ENCODE measurements around the gene MAP3K7. TPM values are rescaled to one million over a fixed set of nuclear protein-coding genes. Genes with fewer than 3 reads are reported as not detected.
A peak's percentile ranks its signal among the peaks of the same experiment; 100 is the strongest.

Gene MAP3K7
- total and polyA plus RNA-seq, 2 of the 4 experiments (the other 2 are of a cell fraction), result 26.5 to 29.9 TPM

GRCh38 chr6:90610751-90611542 lies 24.1 kb upstream of the MAP3K7 start:
- ATAC-seq (ENCODE audit: low read depth), result peak; percentile 80
- POLR2A ChIA-PET (ENCODE audit: unreplicated experiment), result no interaction called here

More at GRCh38 chr6:90610751-90611542, 24.1 kb upstream of the MAP3K7 start:
- H3K4me1 ChIP-seq (ENCODE audit: control insufficient read depth, insufficient read depth, low read length), result peaks cover 5% of the 10 kb centered on the region
- no peak overlapping the region for H2BK20ac ChIP-seq (ENCODE audit: low read depth, low read length)
- intact Hi-C loops (cut with micrococcal nuclease) (no loop called here), dilution Hi-C loops (cut with HindIII; ENCODE audit: low sequenced_read_pairs, unreplicated experiment) (no loop called here), in situ Hi-C loops (cut with MboI; ENCODE audit: low sequenced_read_pairs) (no loop called here)
- no peak overlapping the region for H2AK9ac ChIP-seq (replicated peaks; ENCODE audit: low read depth, low read length, poor library complexity)
- H2BK5ac ChIP-seq (ENCODE audit: low read depth, low read length, poor library complexity, severe bottlenecking), result no peak overlapping the region
- H3K9ac ChIP-seq (ENCODE audit: low read depth, low read length), result no peak overlapping the region
- H3K4me3 ChIP-seq (ENCODE audit: insufficient read depth, low read depth, low read length), result peak overlapping the region; percentile 68
- no peak overlapping the region for H3K4ac ChIP-seq (ENCODE audit: low read depth, low read length)
- no peak overlapping the region for H4K8ac ChIP-seq (ENCODE audit: low read depth in 2 of 2, low read length in 2 of 2)
- peaks cover 31% of the 10 kb centered on the region for H3K27me3 ChIP-seq (ENCODE audit: control insufficient read depth, insufficient read depth, low read length)
- H3K14ac ChIP-seq (replicated peaks; ENCODE audit: low read depth, low read length), result no peak overlapping the region
- H4K20me1 ChIP-seq (ENCODE audit: insufficient read depth, low read length), result no peaks in the 10 kb centered on the region
- H2BK15ac ChIP-seq (ENCODE audit: low read depth, low read length), result no peak overlapping the region
- H4K5ac ChIP-seq (ENCODE audit: low read depth, low read length), result no peak overlapping the region
- no peak overlapping the region for H4K91ac ChIP-seq (ENCODE audit: insufficient read depth, low read depth, low read length)
- TF ChIP-seq RAD21 (IDR thresholded peaks at IDR 0.05; ENCODE audit: low read length), result no peak
- no peak for TF ChIP-seq POLR2A (IDR thresholded peaks at IDR 0.05; ENCODE audit: low read depth, low read length)
- no peak for TF ChIP-seq FOS (IDR thresholded peaks at IDR 0.05; ENCODE audit: low read depth, low read length)
- TF ChIP-seq USF2 (IDR thresholded peaks at IDR 0.05; ENCODE audit: low read depth, low read length), result no peak
- no peak for TF ChIP-seq CHD1 (IDR thresholded peaks at IDR 0.05; ENCODE audit: low read depth, low read length)
- TF ChIP-seq MAFK (IDR thresholded peaks at IDR 0.05; ENCODE audit: low read depth, low read length), result no peak
- no peak for TF ChIP-seq RCOR1 (IDR thresholded peaks at IDR 0.05; ENCODE audit: insufficient replicate concordance, low read length)
- no peak for TF ChIP-seq ELK1 (IDR thresholded peaks at IDR 0.05; ENCODE audit: borderline replicate concordance, low read depth, low read length)
- TF ChIP-seq BHLHE40 (IDR thresholded peaks at IDR 0.05; ENCODE audit: low read depth, low read length), result no peak
- no peak for TF ChIP-seq CEBPB (IDR thresholded peaks at IDR 0.05; ENCODE audit: low read depth, low read length)
- TF ChIP-seq SMC3 (IDR thresholded peaks at IDR 0.05; ENCODE audit: low read depth, low read length), result no peak
- TF ChIP-seq RFX5 (IDR thresholded peaks at IDR 0.05; ENCODE audit: low read depth, low read length), result no peak
- TF ChIP-seq MXI1 (IDR thresholded peaks at IDR 0.05; ENCODE audit: borderline replicate concordance, low read depth, low read length), result no peak
- no peak for TF ChIP-seq NFE2L2 (IDR thresholded peaks at IDR 0.05; ENCODE audit: low read depth, low read length)
- no peak for TF ChIP-seq CTCF (conservative IDR thresholded peaks at IDR 0.05; ENCODE audit: low read depth, low read length)
- TF ChIP-seq MAZ (IDR thresholded peaks at IDR 0.05; ENCODE audit: borderline replicate concordance, low read depth, low read length), result no peak
- H3K9me3 ChIP-seq (ENCODE audit: control insufficient read depth, insufficient read depth, low read length), result no peaks in the 10 kb centered on the region
- no peak overlapping the region for H3K23ac ChIP-seq (ENCODE audit: low read depth, low read length)
- H2BK120ac ChIP-seq (ENCODE audit: low read depth, low read length), result no peak overlapping the region
- H3K36me3 ChIP-seq (ENCODE audit: control insufficient read depth, insufficient read depth, low read length), result no peaks in the 10 kb centered on the region
- no peaks in the 10 kb centered on the region for H3K79me1 ChIP-seq (ENCODE audit: low read depth in 1 of 2, low read length in 2 of 2)
- no peak overlapping the region for H3K56ac ChIP-seq (ENCODE audit: extremely low read depth, insufficient read depth, low read length)
- H3K27ac ChIP-seq (ENCODE audit: insufficient read depth, low read length), result no peak overlapping the region
- DNase-seq, result peak; percentile 4
- no peak overlapping the region for H2AK5ac ChIP-seq (ENCODE audit: low read depth, low read length)
- CTCF ChIA-PET, result no interaction called here
- peak overlapping the region; percentile 90 for H2AFZ ChIP-seq (replicated peaks; ENCODE audit: low read length, poor library complexity)
- peak overlapping the region; percentile 93 for H3K4me2 ChIP-seq (ENCODE audit: low read depth, low read length)
- BruUV-seq (replicated peaks), result no TSS peak
- WGBS, 2 experiments (ENCODE audit: extremely low coverage in 2 of 2, insufficient read length in 1 of 2), result 1% methylated on average over 25 of the region's 72 CpGs; no CpG with 5 or more reads in 1 of the 2 experiments
- no peak overlapping the region for H3K18ac ChIP-seq (ENCODE audit: low read depth, low read length)
- no peaks in the 10 kb centered on the region for H3K9me1 ChIP-seq (ENCODE audit: insufficient read depth, low read length)
